ENCODE data around the gene MMRN1.

DNA sequence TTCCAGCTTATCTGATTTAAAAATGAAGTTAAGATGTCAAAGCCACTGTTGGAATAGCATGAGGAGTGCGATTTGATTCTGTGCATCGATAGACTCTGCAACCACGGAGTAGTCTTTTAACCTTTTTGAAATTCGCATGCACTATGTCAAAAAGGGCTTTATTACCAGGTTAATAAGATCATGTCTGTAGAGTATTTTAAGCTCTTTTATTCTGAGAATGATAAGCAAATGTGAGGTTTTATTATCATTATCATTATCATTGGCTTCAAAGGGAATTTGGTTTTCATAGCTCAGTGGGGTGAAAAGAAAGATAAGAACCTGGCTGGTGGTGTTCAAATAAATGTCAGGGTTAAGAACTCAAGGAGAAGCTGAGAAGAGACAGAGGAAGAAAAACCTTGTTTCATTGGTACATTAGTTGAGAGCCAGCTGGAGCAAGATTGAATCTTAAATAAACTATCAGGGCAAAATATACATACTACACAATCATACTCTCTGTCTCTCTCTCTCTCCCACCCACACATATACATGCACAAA, 102.6 kb downstream of the MMRN1 start:
- TF ChIP-seq, protein P1, sequence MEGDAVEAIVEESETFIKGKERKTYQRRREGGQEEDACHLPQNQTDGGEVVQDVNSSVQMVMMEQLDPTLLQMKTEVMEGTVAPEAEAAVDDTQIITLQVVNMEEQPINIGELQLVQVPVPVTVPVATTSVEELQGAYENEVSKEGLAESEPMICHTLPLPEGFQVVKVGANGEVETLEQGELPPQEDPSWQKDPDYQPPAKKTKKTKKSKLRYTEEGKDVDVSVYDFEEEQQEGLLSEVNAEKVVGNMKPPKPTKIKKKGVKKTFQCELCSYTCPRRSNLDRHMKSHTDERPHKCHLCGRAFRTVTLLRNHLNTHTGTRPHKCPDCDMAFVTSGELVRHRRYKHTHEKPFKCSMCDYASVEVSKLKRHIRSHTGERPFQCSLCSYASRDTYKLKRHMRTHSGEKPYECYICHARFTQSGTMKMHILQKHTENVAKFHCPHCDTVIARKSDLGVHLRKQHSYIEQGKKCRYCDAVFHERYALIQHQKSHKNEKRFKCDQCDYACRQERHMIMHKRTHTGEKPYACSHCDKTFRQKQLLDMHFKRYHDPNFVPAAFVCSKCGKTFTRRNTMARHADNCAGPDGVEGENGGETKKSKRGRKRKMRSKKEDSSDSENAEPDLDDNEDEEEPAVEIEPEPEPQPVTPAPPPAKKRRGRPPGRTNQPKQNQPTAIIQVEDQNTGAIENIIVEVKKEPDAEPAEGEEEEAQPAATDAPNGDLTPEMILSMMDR (IDR thresholded peaks at IDR 0.05) = no peak
- no peak for TF ChIP-seq POLR2AphosphoS5 (IDR thresholded peaks at IDR 0.05)

Measured in transverse colon (tissue), 4 donors.